GM19035 (cell line): ENCODE measurements around the gene TBX20.
"Not testable (repeated sequence)": the region's sequence is repeated elsewhere in the genome, so short reads cannot be mapped to it uniquely, and the experiment has no call there.

Source experiments
- ATAC-seq: cut with Tn5 transposase; IDR thresholded peaks from one replicate; pipeline ENCODE4 v1.9.1; 2021; ENCODE audit not compliant: unreplicated experiment

The TBX20 gene

GRCh38 chr7:35256256-35257175, 2.6 kb upstream of the TBX20 start:
- no peak for ATAC-seq

DNA sequence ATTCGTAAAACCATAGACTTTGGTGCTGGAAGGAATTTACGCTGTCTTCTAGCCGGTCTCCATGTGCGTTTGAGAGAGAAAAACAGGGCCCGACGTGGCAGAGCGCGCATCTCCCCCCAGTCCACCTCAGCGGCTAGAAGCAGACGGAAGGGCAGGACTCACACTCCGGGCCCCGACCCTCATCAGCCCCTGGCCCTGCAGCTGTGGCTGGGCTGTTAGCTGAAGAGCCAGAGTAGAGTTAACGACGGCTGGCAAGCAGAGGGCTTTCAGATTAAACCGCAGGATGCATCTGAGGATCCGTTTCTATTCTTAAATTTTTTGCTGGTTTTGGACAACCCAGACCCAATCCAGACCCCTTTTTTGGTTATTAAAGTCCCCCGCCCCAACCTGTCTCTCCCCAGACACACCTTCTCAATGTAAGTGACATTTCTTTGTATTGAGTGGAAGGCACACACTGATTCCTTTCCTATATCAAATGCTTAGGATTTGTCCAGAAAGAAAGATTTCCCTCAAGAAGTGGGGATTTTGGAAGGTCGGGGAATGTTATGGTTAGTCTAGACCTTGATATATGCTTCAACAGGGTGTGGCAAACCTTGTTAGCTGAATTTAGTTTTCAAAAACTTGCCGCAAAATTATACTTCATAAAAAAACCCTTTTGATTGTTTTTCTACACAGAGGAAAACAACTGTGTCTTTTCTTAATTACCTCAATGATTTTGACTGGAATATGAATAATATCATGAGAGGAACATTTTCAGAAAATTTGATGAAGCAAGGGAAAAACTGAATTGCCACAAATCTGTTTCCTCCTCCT, 1.7 kb upstream of the TBX20 start:
- no peak for ATAC-seq

- ATAC-seq = no peak
These were observed 869 bp upstream of the TBX20 start for GRCh38 chr7:35254496-35255442.

DNA sequence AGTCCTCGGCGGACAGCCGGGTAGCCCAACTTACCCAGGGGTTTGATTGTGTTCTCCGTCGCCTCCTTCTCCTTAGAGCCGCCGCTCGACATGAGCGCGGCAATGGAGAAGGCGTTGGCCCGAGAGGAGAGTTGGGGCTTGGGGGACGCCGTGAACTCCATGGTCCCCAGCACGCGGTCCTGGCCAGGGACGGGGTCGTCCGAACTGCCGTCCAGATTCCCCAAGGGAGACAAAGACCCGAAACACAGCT, 515 bp downstream of the TBX20 start:
- ATAC-seq = no peak

DNA sequence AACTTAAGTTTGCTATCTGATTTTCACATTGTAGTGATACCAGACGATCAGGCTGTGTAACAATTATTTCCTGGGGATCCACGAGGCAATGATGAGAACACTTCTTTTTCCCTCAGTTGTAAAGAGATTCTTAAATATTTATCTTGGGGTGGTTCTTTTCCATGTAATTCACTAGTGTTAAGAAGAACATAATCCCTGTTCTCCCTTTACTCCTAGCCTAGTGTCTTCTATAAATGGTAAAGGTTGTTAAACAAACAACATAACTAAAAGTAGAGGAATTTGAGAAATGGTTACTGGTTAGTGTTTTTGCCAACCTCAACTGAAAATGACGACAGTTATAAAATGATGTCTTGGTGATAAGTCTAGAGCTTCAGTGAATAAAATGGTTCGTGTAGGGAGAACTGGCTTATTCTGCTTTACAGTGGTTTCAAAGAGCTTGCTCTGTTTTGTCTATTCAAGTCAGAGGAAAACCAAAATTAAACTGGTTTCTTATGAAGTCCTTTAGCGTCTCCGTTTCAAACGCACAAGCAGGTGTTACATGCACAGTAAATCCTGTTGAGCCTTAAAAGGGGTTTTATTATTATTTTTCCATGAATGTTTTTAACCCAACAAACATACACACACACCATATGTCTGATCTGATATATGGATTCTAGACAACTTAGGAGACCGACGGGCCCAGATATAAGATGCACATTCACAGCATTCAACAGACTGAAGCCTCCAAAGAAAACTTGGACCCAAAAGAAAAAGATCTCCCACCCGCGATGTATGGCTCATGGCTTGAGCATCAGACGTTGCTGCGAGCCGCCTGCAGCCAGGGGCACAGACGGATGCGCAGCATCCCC, 1.1 kb downstream of the TBX20 start:
- ATAC-seq = no peak

DNA sequence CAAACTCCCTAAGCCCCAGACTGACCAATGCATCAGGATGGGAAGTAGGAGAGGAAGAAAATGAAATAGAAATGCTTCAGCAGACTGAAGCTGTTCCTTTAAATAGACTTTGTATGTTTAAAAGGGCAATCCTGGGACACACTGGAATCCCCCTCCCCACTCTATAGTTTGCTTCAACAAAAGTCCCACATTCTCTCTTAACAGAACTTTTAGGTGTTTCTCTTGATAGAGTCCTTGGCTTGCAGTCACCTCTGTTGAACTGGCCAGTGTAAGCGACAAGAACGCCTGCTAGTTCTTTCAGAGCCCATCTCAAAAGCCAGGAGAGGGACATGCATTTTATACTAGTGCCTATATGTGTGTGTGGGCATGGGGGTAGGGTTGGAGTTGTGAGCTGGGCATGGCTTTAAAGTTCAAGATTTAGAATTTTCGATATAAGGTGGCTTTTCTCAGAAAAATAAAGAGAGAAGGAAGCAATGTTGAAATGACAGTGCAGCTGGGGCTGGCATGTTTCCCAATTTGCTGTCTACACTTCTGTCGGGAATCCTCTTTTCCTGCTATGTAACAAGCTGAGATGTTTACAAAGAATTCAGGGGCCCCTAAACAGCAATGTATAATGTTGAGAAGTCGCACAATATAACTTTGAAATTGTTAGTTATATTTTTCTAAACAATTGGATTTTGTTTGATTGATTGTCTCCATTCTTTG, 2.1 kb downstream of the TBX20 start:
- no peak for ATAC-seq

- ATAC-seq = no peak
These were observed 3.0 kb downstream of the TBX20 start for GRCh38 chr7:35250941-35251340.

GRCh38 chr7:35250452-35250851, 3.4 kb downstream of the TBX20 start:
- no peak for ATAC-seq

GRCh38 chr7:35249537-35249907, 4.4 kb downstream of the TBX20 start:
- ATAC-seq = no peak

DNA sequence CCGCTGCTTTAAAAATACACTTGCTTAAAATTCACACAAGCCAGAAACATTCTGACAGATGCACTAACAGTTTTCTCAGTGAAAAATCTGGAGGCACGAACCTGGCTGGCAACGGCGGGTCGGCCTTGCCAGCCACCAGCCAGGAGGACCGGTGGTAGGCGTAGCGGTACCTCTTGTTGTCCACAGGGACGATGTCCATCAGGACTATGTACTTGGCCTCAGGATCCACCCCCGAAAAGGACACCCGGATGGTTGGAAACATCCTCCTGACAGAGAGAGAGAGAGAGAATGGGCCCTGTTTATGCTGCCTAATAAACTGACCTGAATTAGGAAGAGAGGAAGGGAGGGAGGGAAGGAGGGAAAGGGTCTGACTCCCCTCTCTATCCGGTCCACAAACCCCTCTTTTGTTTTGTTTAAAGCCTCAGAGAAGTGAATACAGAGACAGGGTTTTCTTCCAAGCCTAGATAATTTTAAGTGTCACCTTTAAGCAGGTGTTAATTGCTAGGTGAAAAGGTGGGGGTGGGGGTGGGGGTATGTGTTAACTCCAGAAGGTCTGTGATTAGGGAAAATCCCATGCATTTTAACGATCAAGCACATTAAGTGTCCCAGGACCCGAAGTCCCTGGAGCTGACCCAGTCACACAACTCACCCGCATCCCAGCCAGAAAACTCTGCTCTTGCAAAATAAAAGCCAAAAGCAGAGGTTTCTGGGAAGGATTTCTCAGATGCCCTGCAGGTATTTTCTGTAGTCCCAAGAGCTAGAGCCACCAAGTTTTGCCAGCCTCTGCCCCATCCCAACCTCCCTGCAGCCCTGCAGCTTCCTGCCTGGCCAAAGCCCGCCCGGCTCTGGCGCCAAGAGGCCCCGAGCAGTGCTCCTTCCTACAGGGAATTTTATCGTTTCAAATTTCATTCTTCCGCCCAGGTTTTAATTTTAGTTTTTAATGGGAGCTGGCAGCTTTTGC, 5.0 kb downstream of the TBX20 start:
- ATAC-seq = no peak

DNA sequence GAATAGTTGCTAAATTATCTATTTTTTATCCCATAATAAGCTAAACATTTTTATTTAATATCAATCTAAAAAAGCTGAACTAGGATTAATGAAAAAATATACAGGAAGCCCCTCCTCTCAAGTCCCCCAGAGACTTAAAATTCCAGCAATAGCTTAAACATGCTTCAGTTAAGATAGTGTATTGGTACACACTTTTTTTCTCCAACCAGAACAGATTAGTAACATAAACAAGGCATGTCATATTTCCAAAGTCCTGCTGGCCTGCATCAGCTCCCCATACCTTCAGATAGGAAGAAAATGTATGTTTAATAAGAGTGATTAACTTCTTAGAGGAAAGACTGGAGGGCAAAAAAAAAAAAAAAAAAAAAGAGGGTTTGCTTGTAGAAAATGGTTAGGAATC, 7.1 kb downstream of the TBX20 start:
- no peak for ATAC-seq

DNA sequence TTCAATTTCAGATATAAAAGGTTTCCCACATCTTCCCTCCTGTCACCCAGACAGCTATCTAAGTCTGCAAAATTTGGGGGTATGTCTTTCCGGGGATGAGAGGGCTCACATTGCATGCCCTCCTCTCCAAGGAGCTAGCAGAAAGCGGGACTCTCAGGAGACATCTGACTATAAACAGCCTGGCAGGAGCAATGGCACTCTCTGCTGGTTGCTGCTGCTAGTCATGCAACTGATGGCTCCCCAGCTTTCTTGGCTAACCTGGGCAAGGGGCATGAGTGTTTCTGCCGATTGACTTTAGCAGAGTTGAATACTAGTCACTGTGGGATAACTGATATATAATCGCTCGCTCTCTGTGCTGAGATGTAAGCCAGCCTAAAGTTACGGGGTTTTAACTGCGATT, 12.0 kb downstream of the TBX20 start:
- ATAC-seq = no peak

DNA sequence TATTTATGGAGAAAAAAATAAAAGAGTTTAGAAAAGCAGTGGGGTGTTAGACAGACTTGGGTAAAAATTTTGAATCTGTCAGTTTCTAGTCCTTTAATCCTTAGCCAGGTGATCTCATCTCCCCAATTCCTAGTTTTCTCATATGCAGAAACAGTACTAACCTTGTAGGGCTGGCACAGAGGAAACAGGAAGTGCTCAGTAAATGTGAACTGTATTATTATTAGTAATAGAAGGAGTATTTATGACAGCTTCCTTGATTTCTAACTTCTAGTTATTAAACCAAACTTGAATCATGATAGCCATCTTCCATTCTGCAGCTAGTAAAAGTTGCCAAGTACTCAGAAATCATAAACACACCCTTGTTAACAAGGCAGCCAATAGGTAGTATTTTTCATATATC, 12.5 kb downstream of the TBX20 start:
- ATAC-seq = no peak

GRCh38 chr7:35241008-35241407, 12.9 kb downstream of the TBX20 start:
- not testable (repeated sequence) for ATAC-seq

DNA sequence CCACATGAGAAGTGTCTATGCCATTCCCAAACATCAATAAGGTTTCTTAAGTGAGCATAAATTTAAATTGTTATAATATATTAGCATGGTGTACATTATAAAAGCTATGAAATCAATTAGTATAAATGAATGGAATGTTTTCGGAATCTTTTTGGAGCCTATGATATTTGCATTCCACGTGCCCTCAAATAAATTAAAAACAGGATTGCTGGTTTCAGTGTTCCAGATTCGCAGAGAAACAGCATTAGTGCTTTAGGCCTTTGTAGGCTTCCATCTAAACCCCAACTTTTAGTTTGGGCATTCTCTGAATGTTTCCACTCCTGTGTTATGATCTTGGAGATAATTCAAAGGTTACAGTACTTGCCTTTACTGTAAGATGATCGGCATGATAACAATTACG, 15.4 kb downstream of the TBX20 start:
- not testable (repeated sequence) for ATAC-seq

DNA sequence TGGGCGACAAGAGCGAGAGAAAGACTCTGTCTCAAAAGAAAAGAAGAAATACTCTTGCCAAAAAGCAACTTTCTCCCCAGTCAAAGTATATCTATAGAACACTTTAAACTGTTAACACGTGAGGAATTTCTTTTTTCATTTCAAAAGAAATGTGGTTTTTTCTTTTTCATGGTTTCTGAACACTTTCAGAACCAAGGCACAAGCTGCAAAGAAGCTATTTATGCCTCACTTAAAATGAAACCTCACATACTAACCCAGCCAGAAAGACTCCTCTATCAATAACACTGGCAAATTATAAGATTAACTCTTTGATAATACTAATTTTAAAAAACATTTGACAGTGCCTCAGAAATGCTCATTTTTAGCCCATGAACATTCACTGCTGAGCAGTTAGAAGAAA, 20.9 kb downstream of the TBX20 start:
- no peak for ATAC-seq

GRCh38 chr7:35231221-35231620, 22.7 kb downstream of the TBX20 start:
- not testable (repeated sequence) for ATAC-seq

GRCh38 chr7:35229116-35229780, 24.7 kb downstream of the TBX20 start:
- ATAC-seq = not testable (repeated sequence)
